Renal pelvis (tissue), 4 donors: ENCODE results near the gene HTR1D. TPM values are rescaled to one million over a fixed set of nuclear protein-coding genes. Genes with fewer than 3 reads are reported as not detected.

Source experiments
- DNase-seq: peaks from one replicate; pipeline ENCODE4 v3.0.0-alpha.2; 2013
- polyA plus RNA-seq, 3 donors: library from polyadenylated mRNA; unstranded; fragments of 120-200 nt; gene quantifications; one replicate each; pipeline ENCODE4 v1.2.1, GENCODE V29; 2013; ENCODE audit not compliant: insufficient read length in 3 of 3

The HTR1D gene
- polyA plus RNA-seq, 3 donors: 0.24 to 0.31 (median 0.28) TPM

DNA sequence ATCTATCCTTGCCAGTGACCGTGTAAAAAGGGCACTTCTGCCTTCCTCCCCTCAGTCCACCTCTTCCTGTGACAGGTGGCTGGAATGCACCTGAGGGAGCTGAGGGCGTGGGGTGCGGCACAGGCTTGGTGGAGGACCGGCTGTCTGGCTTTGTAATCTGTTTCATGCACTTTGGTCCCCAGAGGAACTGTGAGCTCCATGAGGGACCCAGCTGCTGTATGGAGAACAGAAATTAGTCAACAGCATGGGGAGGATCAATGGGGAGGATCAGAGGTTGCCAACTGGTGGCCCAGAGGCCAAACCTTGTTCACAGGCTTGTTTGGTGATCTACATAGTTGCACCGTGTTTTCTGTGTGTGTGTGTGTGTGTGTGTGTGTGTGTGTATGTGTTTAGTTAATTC, 29.7 kb downstream of the HTR1D start:
- DNase-seq: no peak

DNA sequence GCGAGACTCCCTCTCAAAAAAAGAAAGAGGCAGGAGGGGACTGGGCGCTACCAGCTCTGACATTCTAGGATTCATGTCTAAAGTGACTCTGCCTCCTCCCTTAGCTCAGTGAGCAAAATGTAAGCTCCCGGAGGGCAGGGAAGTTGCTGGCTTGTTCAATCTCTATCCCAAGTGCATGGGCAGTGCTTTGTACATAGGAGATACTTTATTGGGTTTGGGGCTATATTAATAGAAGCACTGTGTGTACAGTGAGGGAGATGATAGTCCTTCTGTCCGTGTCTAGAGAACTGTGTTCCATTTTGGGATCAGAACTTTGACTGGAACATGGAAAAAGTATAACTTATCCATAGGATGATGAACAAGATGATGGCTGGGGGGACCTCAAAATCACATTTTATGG, 31.9 kb downstream of the HTR1D start:
- DNase-seq: no peak

DNA sequence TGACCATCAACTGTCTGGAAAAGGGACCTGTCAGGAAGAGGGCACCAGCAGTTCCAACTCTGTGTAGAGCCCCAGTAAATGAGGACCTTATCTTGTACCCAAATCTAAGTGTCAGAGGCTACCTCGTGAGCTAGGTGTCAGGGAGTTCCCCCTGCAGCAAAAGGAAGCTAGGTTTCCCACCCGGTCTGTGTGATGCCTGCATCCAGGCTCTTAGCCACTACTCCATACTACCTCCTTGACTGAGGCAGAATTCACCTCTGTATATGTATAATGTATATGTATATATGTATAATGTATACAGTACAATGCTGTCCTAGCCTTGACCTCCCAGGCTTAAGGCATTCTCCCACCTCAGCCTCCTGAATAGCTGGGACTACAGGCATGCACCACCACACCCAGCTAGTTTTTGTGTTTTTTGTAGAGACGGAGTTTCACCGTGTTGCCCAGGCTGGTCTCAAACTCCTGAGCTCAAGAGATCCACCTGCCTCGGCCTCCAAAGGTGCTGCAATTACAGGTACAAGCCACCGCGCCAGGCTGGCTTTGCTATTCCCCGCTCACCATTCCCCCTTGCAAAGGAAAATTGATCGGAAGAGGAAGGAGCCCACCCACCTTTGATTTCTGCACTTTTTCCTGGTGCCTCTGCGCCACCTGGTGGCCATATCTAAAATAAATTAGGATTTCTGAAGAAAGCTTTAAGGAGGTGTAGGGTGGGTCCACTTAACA, 32.9 kb downstream of the HTR1D start:
- DNase-seq: no peak

DNA sequence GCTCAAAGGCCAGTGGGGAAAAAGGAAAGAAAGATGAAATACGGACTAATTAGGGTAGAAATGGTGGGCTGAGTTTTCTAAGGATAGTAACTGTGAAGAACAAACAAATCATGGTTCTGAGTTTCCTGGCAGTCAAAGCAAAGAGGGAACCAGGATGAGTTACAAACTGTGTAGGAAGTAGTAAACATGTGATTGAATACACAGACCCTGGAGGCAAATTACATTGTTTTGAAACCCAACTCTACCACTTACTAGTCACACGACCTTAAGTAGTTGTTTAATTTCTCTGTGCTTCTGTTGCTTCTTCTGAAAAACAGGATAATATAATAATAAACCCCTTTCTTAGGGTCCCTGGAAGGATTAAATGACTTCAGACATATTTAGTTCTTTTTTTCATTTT, 37.4 kb downstream of the HTR1D start:
- DNase-seq: no peak

DNA sequence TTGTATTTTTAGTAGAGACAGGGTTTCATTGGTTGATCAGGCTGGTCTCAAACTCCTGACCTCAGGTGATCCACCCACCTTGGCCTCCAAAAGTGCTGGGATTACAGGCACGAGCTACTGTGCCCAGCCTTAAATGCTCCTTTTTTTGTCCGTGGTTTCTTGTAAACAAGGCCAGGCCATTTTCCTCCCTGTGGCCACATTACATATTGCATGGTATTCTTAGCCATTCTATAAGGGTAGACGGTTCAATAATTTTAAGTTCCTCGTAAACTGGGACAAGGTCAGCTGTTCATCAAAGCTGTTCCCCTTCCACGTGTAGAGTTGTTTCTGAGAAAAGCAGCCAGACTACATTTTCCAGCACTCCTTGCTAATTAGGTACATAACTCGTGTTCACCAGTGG, 38.4 kb downstream of the HTR1D start:
- DNase-seq: no peak

DNA sequence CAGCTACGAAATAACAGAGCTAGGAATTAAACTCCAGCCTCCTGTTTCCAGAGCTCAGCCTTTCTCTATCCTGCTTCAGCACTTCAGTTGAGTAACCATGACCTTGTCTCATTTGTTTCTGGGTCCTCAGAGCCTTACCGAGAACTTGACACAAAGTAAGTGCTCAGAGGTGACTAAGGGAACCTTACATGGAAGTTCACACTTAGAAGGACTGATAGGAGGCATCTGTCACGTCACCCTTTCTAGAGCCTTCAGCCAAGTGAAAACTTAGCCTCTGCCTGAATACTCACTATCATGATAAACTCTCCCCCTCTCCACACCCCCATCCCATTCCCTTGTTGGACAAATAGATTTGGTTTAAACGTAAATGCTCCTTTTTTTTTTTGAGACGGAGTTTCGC, 38.9 kb downstream of the HTR1D start:
- DNase-seq: no peak

DNA sequence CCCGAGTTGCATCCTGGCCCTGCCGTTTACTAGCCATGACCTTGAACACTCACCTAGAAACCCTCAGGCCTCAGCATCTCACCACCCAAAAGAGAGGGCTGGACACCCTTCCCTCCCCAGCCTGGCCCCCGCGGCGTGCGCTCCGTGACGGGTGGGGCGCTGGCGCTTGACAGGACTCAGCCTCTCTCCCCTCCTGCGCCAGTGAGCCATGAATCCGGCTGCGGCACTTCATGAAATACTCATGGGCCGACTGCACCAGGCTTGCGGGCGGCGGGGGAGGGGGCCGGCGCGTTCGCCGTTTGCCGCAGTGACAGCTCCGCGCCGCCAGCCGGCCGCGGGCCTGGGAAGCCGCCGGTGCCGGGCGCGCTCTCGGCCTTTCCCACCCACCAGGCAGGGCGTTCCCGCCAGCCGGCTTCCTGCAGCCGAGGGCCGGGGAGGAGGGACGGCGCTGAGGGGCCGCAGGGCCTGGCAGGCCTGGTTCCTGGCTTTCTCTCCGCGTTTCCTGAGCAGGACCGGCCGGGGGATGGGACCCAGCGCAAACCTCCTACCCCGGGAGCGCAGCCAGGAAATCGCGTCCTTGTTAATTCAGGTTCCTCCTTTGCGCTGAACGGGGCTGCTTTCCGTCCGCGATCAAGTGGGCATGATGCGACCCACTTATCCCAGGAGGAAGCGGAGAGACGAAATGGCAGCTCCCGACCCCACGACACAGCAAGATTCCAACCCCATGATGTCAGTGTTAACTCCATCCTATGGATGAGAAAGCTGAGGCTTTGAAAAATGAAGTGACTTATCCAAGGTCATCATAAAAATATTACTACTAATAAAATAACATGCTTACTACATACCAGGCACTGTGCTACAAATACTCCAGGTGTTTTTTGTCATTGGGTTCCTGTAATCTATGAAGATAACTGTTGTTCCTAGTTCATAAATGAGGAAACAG, 39.6 kb downstream of the HTR1D start:
- peak; percentile 79 for DNase-seq

DNA sequence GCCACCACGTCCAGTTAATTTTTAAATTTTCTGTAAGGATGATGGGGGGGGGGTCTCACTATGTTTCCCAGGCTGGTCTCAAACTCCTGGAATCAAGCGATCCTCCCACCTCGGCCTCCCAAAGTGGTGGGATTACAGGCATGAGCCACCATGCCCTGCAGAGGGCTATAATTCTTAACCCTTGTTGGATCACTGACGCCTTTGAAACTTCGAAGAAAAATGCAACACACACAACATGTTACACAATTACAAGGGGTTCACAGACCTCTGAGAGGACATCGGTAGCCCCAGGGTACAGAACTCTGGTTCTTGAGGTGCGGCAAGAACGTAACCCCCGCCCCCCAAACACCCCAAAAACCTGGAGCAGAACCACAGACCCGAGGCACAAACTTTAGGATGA, 40.3 kb downstream of the HTR1D start:
- DNase-seq: no peak

DNA sequence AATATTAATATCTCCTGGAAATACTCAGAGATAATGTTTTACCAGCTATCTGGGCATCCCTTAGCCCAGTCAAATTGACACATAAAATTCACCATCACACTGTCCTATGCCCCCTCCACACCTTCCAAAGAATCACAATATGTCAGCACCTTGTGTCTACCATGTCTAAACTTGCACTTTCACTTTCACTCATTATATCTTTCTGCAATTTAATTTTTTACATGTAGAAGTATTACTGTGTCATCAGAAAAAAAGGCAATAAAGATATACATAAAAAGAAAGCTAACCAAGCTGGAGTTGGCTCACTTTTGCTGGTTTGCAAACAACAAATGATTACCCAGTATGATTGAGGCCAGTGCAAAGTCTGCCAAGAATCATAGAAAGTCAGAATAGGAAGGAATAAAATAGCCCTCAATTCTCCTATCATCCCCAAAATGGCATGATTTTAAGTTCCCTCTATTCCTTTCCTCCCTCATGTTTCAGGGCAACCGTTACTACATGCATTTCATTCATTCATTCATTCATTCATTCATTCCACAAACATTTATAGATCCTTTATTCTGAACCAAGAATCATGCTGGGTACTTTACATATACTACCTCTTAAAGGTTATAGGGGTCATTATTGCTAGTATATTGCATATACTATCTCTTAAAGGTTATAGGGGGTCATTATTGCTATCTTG, 42.7 kb downstream of the HTR1D start:
- no peak for DNase-seq

DNA sequence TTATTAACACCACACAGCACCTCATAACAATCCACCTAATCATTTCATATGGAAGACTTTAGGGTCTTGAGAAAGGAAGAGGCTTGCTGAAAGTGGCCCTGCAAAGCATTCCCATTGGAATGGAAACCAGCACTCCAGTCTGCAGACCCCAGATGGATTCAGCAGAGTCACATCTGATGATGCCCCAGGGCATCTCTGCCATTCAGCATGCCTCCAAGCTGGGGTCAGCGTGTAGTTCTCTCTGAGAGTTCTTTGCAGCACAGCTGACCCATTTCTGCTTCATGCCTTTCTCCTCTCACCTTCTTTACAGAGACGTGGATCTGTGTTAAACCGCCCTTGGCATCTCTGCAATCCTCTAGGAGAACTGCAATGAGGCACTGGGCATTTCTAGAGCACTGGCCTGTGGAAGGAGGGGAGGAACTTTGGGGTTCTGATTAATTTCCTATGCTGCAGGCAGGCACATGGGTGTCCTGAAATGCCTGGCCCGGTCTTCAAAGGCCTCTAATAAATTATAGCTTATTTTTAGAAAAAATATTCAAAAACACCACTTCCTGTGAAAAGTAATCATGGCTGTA, 46.0 kb downstream of the HTR1D start:
- DNase-seq: no peak

DNA sequence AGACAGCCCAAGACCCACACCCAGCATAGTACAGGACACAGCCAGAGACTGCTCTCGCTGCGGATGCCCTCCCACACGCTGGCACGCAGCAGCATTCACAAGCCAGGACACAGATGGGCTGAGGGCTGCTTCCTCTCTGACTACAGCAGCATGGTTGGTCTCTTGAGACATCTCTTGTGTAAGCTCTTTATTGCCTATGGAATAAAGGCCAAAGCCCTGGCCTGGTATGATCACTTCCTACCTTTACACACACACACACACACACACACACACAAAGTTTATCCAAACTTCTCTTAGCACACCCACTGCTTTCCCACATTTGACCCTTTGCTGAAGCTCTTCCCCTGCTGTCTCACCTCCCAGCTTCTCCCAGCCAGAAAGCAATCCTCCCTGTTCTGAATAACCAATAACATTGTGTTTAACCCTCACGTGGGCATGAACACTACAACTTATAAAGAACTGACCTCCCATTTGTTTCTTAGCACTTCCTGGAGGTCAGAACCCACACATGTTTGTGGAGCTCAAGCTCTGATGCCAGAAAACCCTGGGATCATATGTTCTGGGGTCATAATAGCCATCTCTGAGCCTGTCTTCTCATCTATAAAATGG, 47.5 kb downstream of the HTR1D start:
- DNase-seq: no peak

DNA sequence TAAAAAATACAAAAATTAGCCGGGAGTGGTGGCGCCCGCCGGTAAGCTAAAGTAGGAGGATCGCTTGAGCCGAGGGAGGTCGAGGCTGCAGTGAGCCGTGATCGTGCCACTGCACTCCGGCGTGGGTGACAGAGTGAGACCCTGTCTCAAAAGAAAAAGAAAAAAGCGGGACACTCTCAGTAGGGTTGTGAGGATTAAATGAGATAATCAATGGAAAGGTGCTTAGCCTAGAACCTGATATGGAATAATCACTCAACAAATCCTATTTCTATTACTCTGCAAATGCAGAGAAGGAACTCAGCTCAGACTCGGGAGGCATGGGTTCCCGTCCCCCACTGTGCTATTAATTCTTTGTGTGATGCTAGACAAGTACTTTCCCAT, 48.1 kb downstream of the HTR1D start:
- no peak for DNase-seq

DNA sequence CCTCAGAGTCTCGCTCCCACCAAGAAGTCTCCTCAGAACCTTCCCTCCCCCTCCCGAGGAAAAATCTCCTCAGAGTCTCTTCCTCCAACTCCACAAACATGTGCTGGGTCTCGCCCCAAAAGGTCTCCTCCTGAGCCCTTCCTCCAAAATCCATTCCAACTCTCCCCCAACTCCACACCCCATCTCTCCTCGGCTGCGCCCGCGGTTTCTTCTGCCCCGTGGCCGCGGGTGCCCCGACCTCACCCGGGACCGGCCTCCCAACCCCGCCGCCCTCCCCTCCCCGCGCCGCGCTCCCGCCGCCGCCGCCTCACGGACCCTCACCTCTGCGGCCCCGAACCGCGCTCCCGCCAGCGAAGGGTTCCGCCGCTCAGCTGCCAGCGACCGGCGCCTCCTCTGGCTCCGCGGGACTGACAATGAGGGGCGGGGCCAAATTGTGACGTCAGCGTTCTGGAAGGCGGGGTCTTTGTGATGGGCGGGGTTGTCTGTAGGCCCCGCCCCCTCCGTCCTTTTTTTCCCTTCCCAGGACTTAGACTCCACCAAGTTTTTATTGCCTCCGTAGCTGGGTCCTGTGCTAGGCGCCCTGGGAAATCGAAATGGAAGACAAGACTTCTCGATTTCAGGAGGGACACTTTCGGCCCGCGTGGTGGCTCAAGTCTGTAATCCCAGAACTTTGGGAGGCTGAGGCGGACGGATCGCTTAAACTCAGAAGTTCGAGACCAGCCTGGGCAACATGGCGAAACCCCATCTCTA, 48.7 kb downstream of the HTR1D start, which contains the start of gene LUZP1:
TSS of gene LUZP1 (minus strand) at position 412 of the 750 bp plus-strand sequence.
- peak; percentile 88 for DNase-seq

DNA sequence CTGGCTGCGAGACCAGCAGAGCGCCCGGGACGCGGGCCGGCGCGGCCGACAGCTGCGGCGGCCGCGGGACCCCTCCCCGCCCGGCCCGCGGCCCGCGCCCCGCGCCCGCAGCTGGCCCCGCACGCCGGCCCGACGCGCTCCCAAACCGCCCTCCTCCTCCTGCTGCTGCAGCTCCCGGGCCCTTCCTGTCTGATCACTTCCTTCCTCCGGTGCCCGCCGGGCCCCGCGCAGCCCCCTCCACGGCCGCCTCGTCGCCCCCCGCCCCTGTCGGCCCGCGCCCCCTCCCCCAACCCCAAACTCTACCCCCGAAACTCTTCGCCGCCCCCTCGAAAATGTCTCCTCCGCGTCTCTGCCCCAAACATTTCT, 49.2 kb downstream of the HTR1D start:
- DNase-seq: no peak

DNA sequence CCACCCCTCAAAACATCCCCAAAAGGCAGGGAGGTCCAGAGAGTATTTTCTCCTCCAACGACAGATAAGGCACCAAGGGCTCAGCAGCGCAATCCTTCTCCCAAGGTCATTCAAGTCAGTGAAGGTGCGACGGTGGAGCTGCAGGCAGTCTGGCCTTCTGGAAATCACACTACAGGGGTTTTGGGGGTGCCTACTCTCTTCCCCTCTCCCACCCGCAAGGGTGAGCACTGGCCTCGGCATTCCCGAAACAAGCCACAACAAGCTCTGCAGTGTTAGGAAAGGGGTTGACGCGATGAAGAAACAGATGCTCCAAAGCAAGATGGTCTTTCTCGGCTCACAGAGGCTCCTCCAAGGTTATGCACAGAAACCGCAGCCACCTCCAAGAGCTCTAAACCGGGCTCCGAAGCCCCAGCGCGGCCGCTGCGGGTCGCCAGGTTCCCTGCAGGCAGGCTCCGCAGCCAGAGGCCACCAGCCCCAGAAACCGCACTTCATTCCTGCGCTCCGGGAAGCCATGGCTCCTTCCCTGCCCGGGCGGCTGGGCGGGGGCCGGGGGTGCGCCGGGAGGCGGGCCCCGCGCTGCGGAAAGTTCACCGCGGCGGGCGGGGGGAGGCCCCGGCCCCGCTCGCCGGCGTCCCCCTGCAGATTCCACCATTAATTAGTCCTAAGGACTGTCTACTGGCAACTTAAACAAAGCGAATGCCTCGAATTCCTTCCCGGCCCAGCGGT, 49.8 kb downstream of the HTR1D start:
- no peak for DNase-seq

DNA sequence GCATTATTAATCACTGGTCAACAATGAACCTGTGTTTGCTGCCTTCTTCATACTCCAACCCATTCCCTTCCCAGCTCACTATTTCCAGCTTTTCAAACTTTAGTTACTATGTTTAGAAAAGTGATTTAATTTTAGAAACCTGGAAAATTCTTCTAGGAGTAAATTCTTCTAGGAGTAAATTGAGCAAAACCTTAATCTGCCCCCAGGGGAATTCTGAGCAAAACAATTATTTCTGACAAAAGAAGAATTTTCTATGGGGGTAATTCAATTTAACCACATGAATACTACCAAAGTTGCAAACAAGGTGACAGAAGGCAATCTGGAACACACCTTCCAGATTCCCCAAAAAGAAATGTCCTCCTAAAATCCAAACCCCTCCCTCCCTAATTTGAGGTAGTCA, 50.4 kb downstream of the HTR1D start:
- no peak for DNase-seq

DNA sequence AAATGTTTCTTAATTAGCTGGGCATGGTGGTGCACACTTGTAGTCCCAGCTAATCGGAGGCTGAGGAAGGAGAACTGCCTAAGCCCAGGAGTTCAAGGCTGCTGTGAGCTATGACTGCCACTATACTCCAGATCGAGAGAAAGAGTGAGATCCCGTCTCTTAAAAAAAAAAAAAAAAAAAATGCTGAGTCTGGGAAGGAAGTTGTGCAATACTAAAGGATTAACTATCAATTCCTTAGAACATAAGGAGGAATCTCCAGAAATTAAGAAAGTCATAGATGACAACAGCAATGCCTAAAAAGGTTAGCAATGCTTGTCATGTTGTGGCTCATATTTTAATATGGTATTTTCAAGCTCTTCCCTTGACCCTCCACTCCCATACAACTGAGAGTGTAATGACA, 53.9 kb downstream of the HTR1D start:
- DNase-seq: no peak

DNA sequence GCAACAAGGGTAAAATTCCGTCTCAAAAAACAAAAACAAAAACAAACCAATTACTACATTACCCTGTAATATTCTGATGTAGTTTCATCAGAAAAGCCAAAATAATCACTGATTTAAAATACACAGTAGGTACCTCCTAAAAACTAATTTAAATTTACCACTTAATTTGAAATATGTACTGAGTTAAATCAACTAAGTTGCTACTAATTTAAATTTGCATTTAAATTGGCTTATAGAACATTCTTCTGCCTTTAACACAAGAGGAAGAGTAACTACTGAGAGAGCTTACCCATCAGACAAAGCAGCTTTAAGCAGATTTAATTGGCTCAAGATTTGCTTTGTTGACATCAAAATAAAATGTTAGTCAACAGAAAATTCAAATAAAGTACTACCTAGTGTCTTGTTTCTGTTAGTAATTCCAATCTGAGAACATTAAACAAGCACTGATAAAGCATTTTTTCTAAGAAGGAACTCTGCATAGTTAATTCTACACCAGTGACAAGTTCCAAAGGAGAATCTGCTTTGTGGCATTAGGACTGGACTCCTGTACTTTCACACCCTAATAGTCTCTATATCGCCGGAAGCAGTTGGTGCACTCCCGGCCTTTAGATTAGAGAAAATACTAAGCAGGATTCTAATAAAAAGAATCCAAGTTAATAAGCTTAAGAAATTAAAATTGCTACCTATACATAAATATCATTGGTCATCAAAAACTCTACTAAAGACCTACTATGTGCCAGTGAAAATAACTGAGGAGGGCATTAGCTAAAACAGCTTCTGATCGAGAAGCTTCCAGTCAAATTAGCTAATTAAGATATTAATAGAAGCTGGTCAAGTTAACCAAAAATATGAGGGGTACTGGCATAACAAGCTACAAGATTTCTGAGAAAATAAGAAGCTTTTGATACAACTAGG, 57.1 kb downstream of the HTR1D start:
- DNase-seq: no peak

DNA sequence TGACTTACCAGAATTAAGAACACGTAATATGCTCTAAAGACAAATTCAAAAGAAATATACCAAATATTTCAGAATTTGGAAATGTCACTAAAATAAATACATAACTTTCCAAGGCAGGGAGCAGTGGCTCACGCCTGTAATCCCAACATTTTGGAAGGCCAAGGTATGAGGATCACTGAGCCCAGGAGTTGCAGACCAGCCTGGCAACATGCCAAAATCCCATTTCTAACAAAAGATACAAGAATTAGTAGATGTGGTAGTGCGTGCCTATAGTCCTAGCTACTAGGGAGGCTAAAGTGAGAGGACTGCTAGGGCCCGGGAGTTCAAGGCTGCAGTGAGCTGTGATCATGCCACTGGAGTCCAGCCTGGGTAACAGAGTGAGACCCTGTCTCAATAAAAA, 60.4 kb downstream of the HTR1D start:
- DNase-seq: no peak
